Transverse colon (tissue), 4 donors: ENCODE results near the gene ZNF513.

Source experiments
- CTCF ChIP-seq, 5 experiments: fragments of 200-600 bp in 3 of 5; fragments of 450-650 bp in 2 of 5; sonication (generic) in 3 of 5; IDR thresholded peaks; 1 replicate in 2 of 5; 2 replicates in 3 of 5; pipeline ENCODE4 v1.5.1; 2016 to 2017; ENCODE audit warnings: antibody characterized with exemption in 5 of 5, inconsistent platforms in 3 of 5, mild to moderate bottlenecking in 2 of 5, moderate library complexity in 1 of 5
- EP300 ChIP-seq: sonication (generic); formaldehyde crosslinking; IDR thresholded peaks from one replicate; pipeline ENCODE4 v1.6.1; 2017; ENCODE audit warnings: antibody characterized with exemption, low read depth
- POLR2AphosphoS5 ChIP-seq, 3 donors: sonication (generic); formaldehyde crosslinking; IDR thresholded peaks; one replicate each; pipeline ENCODE4 v1.6.1; 2016; ENCODE audit warnings: antibody characterized with exemption in 3 of 3

- TF ChIP-seq CTCF (IDR thresholded peaks at IDR 0.05) (no peak), EP300 (no peak), POLR2AphosphoS5 (IDR thresholded peaks at IDR 0.05) (peak; percentile 81 to 92 (median 87))
Measured at GRCh38 chr2:27380626-27381545, at the start of gene ZNF513.
